Body of pancreas (tissue), 4 donors: Measurements from ENCODE around the gene NSD2. TPM values are rescaled to one million over a fixed set of nuclear protein-coding genes. Genes with fewer than 3 reads are reported as not detected.

Experiments used
- ATAC-seq: fragments of 150-250 bp; one replicate; pipeline ENCODE4 v1.9.1; 2016
- DNase-seq, 4 donors: peaks; one replicate each; pipeline ENCODE4 v3.0.0-alpha.2; 2019
- H3K27ac ChIP-seq, 4 donors: fragments of 200-600 bp; sonication (generic); 1 replicate in 3 of 4; 2 replicates in 1 of 4; pipeline versions ENCODE4 v1.5.1 to v1.6.1; 2016 to 2019; ENCODE audit warnings: mild to moderate bottlenecking in 1 of 4, mixed read lengths in 1 of 4, moderate library complexity in 1 of 4
- H3K27me3 ChIP-seq, 2 donors: fragments of 200-600 bp; sonication (generic); one replicate each; pipeline ENCODE4 v1.6.0; 2016; ENCODE audit warnings: mild to moderate bottlenecking in 1 of 2
- H3K36me3 ChIP-seq, 2 donors: fragments of 200-600 bp; sonication (generic); replicated peaks in 1 of 2; 2 replicates each; pipeline ENCODE4 v1.5.1; 2016; ENCODE audit warnings: low read depth in 2 of 2; ENCODE audit not compliant: insufficient read depth in 1 of 2
- H3K4me1 ChIP-seq: fragments of 200-600 bp; sonication (generic); one replicate; pipeline ENCODE4 v1.6.0; 2016
- H3K4me3 ChIP-seq, 2 donors: fragments of 200-600 bp; sonication (generic); 1 replicate in 1 of 2; 2 replicates in 1 of 2; pipeline ENCODE4 v1.5.1; 2016 to 2019
- H3K9me3 ChIP-seq, 3 donors: fragments of 200-600 bp; sonication (generic); 1 replicate in 2 of 3; 2 replicates in 1 of 3; pipeline ENCODE4 v1.5.1; 2016
- POLR2A ChIP-seq, 3 donors: fragments of 450-650 bp; IDR thresholded peaks; one replicate each; pipeline ENCODE4 v1.6.1; 2016; ENCODE audit warnings: antibody characterized with exemption in 3 of 3, mild to moderate bottlenecking in 2 of 3
- WGBS, 2 donors: methylation state at CpG; one replicate each; pipeline ENCODE4 v1.1.5; 2017; 5-methylcytosine and 5-hydroxymethylcytosine counted together
- intact Hi-C: fragments of 100-400 bp; cut with DNase I; formaldehyde crosslinking; loops from one replicate; pipeline ENCODE4 v1.15.1; 2023
- total RNA-seq, 2 donors: library from RNA; depleted of rRNA; stranded (reverse); fragments of >200 nt; gene quantifications; one replicate each; pipeline ENCODE4 v1.1.0, GENCODE V29; 2016
- TF ChIP-seq, protein P1 (sequence below), 7 experiments: fragments of 450-650 bp in 4 of 7; fragments of 200-600 bp in 3 of 7; sonication (generic) in 3 of 7; IDR thresholded peaks; one replicate each; pipeline ENCODE4 v1.5.1; 2016 to 2019; ENCODE audit warnings: antibody characterized with exemption in 7 of 7

The NSD2 gene
- total RNA-seq, 2 donors from 2014 or later = 38.1 to 40.2 TPM

DNA sequence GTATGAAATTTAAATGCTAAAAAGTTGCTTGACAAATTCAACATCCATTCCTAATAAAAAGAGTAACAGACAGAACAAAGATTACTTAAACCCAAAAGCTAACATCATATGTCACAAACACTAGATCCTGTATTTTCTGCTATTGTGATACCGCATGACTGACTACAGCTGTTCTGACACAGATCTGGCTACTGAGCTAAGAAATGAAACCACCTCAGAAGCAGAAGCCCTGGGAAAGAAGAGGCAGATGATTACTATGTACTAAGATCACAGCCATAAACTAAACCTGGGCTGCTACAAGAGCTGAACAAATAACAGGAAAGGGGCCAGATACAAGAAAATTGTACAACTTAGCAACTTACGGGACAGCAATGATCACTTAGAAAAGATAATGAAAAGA, 24.6 kb upstream of the NSD2 start:
- no peak for ATAC-seq

DNA sequence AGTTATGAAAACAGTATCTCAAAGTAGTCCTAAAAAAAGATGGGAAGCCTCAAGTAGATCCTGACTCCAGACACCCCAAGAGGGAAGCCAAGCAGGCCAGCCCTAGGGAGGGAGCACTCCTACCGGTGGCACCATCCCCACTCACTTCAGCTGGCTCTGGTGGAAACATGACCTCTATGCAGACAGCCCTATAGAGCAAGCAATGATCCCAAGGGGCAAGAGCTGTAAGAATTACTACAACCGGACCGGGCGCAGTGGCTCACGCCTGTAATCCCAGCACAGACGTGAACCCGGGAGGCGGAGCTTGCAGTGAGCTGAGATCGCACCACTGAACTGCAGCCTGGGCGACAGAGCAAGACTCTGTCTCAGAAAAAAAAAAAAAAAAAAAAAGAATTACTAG, 20.9 kb upstream of the NSD2 start:
- Histone ChIP-seq H3K4me3 (no peak overlapping the region), H3K4me1 (peaks cover 47% of the 10 kb centered on the region), H3K27me3 (no peaks in the 10 kb centered on the region), H3K27ac (no peak overlapping the region), H3K36me3 (peaks cover 0 to 2% of the 10 kb centered on the region in 2 donors), H3K9me3 (no peaks in the 10 kb centered on the region)
- no peak for DNase-seq
- no peak for ATAC-seq
- intact Hi-C loops = loop anchor here (10.0 kb wide), 1 partner anchor 55 kb away; no protein-coding TSS in a partner anchor
- WGBS, 2 donors = 91 to 98% methylated on average over 10 of the region's 10 CpGs
- TF ChIP-seq, protein P1, sequence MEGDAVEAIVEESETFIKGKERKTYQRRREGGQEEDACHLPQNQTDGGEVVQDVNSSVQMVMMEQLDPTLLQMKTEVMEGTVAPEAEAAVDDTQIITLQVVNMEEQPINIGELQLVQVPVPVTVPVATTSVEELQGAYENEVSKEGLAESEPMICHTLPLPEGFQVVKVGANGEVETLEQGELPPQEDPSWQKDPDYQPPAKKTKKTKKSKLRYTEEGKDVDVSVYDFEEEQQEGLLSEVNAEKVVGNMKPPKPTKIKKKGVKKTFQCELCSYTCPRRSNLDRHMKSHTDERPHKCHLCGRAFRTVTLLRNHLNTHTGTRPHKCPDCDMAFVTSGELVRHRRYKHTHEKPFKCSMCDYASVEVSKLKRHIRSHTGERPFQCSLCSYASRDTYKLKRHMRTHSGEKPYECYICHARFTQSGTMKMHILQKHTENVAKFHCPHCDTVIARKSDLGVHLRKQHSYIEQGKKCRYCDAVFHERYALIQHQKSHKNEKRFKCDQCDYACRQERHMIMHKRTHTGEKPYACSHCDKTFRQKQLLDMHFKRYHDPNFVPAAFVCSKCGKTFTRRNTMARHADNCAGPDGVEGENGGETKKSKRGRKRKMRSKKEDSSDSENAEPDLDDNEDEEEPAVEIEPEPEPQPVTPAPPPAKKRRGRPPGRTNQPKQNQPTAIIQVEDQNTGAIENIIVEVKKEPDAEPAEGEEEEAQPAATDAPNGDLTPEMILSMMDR (IDR thresholded peaks at IDR 0.05) = no peak

More for the DNA sequence above, 24.6 kb upstream of the NSD2 start:
- H3K4me3 ChIP-seq = no peak overlapping the region
- 95 to 97% methylated on average over 2 of the region's 2 CpGs for WGBS, 2 donors
- no peak overlapping the region for H3K27ac ChIP-seq
- intact Hi-C loops = no loop called here
- no peaks in the 10 kb centered on the region for H3K27me3 ChIP-seq
- H3K9me3 ChIP-seq = no peaks in the 10 kb centered on the region
- peaks cover 0 to 5% of the 10 kb centered on the region in 2 donors for H3K36me3 ChIP-seq
- TF ChIP-seq, protein P1 (IDR thresholded peaks at IDR 0.05) = no peak
- TF ChIP-seq POLR2A (IDR thresholded peaks at IDR 0.05) = no peak
- no peak for DNase-seq
- H3K4me1 ChIP-seq = peaks cover 10% of the 10 kb centered on the region

DNA sequence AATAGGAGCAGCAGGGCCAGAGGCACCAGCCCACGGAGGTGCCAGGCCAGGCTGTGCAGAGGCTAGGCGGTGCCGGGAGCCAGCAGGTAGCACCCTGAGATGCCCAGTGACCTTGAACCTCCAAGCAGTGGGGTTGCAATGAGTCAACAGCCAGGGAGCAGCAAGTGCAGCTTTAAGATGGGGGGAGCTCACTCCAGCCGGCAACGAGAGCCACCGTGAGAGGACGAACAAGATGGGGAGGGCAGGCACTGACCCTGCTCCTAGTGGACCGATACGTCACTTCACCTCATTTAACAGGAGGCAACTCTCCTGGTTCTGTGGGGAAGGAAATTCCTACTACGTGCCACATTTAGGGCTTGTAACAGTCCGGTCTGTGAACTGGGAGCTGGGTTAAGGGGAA, 20.0 kb upstream of the NSD2 start:
- peak overlapping the region in 2 of 4 donors; percentile 15 to 40 for H3K27ac ChIP-seq
- 34 to 35% methylated on average over 6 to 11 of the region's 11 CpGs for WGBS, 2 donors
- H3K9me3 ChIP-seq = no peaks in the 10 kb centered on the region
- no peak for TF ChIP-seq POLR2A (IDR thresholded peaks at IDR 0.05)
- TF ChIP-seq, protein P1 (IDR thresholded peaks at IDR 0.05) = peak in 4 of 7 experiments; percentile 7 to 18 (median 12)
- ATAC-seq = no peak
- intact Hi-C loops = loop anchor here (10.0 kb wide), 1 partner anchor 54 kb away; no protein-coding TSS in a partner anchor
- no peak overlapping the region for H3K4me3 ChIP-seq
- H3K4me1 ChIP-seq = peaks cover 48% of the 10 kb centered on the region
- no peak for DNase-seq
- H3K36me3 ChIP-seq = peaks cover 0 to 2% of the 10 kb centered on the region in 2 donors
- no peaks in the 10 kb centered on the region for H3K27me3 ChIP-seq

DNA sequence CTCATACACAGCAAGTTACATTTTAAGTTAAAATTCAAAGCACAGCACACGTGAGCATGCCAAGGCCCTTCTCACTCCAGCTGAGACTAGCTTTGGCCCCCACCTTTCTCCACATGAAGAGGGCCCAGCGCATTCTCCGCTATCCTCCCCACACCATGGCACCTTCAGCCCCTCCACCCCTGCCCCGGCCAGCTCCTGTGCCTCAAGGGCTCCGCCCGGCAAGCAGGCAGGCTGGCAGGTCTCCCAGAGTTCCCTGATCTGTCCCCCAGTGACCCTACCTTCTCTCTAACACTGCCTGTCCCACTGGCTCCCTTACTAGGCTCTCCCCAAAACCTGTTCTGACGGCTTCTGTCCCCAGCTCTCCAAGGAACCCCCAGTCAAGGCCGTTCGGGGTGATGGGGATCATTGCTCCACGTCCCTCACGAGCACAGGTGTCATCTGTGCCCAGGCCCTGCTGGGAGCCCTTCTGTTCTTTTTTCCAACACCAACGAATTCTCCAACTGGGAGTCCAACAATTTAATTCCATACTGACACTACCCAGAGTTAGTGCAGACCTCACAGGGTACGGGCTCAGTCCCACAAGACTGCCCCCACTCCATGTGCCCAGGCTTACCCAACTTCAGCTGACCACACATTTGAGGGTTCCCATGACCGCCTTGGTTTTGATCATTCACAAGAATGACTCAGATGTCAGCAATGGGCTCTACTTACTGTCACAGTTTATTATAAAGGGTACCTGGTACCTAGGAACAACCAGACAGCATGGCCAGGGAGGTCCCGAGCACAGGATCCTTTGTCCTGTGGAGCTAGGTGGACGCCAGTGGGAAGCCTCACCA, 19.4 kb upstream of the NSD2 start:
- 44 to 52% methylated on average over 14 to 16 of the region's 16 CpGs for WGBS, 2 donors
- DNase-seq (peak; percentile 31 to 56 (median 42)), ATAC-seq (no peak)
- TF ChIP-seq POLR2A (IDR thresholded peaks at IDR 0.05) = no peak
- TF ChIP-seq, protein P1 (IDR thresholded peaks at IDR 0.05) = no peak
- Histone ChIP-seq H3K27me3 (no peaks in the 10 kb centered on the region), H3K9me3 (no peaks in the 10 kb centered on the region), H3K27ac (peak overlapping the region in 3 of 4 donors; percentile 15 to 40 (median 31)), H3K4me3 (no peak overlapping the region), H3K4me1 (peaks cover 50% of the 10 kb centered on the region), H3K36me3 (peaks cover 0 to 2% of the 10 kb centered on the region in 2 donors)
- intact Hi-C loops = loop anchor here (10.0 kb wide), 1 partner anchor 53 kb away; no protein-coding TSS in a partner anchor
